ENCODE data around the gene RANBP9. TPM values are rescaled to one million over a fixed set of nuclear protein-coding genes. Genes with fewer than 3 reads are reported as not detected.

RANBP9 gene
- total RNA-seq, 2 donors from 2014 or later: 51.6 to 53.8 TPM

GRCh38 chr6:13684855-13685254, 26.8 kb downstream of the RANBP9 start:
- no peaks in the 10 kb centered on the region for H3K36me3 ChIP-seq
- H3K9me3 ChIP-seq: no peaks in the 10 kb centered on the region
- H3K4me1 ChIP-seq (ENCODE audit: control insufficient read depth in 1 of 2, low read depth in 2 of 2): peaks cover 23 to 31% of the 10 kb centered on the region in 2 donors
- no peak for ATAC-seq (ENCODE audit: insufficient number of reproducible peaks, low FRiP score, low read depth)
- no peak for TF ChIP-seq CTCF (IDR thresholded peaks at IDR 0.05)
- no peak overlapping the region for H3K27ac ChIP-seq
- no peak for DNase-seq (ENCODE audit: low spot score)
- H3K4me3 ChIP-seq: no peak overlapping the region
- no peaks in the 10 kb centered on the region for H3K27me3 ChIP-seq (replicated peaks; ENCODE audit: insufficient read depth)

- no peaks in the 10 kb centered on the region for H3K27me3 ChIP-seq (replicated peaks; ENCODE audit: insufficient read depth)
- H3K9me3 ChIP-seq: no peaks in the 10 kb centered on the region
- no peak overlapping the region for H3K4me3 ChIP-seq
- H3K36me3 ChIP-seq: no peaks in the 10 kb centered on the region
- DNase-seq (ENCODE audit: low spot score): no peak
- no peak for TF ChIP-seq CTCF (IDR thresholded peaks at IDR 0.05)
- H3K27ac ChIP-seq: no peak overlapping the region
- no peak for ATAC-seq (ENCODE audit: insufficient number of reproducible peaks, low FRiP score, low read depth)
- peaks cover 21 to 22% of the 10 kb centered on the region in 2 donors for H3K4me1 ChIP-seq (ENCODE audit: control insufficient read depth in 1 of 2, low read depth in 2 of 2)
Observed at GRCh38 chr6:13683038-13683437, 28.6 kb downstream of the RANBP9 start.

- ATAC-seq (ENCODE audit: insufficient number of reproducible peaks, low FRiP score, low read depth) (no peak), DNase-seq (ENCODE audit: low spot score) (no peak)
- Histone ChIP-seq H3K4me1 (ENCODE audit: control insufficient read depth in 1 of 2, low read depth in 2 of 2) (peaks cover 18 to 21% of the 10 kb centered on the region in 2 donors), H3K27me3 (replicated peaks; ENCODE audit: insufficient read depth) (no peaks in the 10 kb centered on the region), H3K9me3 (no peaks in the 10 kb centered on the region), H3K4me3 (no peak overlapping the region), H3K27ac (no peak overlapping the region), H3K36me3 (no peaks in the 10 kb centered on the region)
- TF ChIP-seq CTCF (IDR thresholded peaks at IDR 0.05): no peak
Observed at GRCh38 chr6:13682346-13682745, 29.3 kb downstream of the RANBP9 start.

- no peak for TF ChIP-seq CTCF (IDR thresholded peaks at IDR 0.05)
- no peak overlapping the region for H3K27ac ChIP-seq
- ATAC-seq (ENCODE audit: insufficient number of reproducible peaks, low FRiP score, low read depth) (no peak), DNase-seq (ENCODE audit: low spot score) (no peak)
- peaks cover 18 to 19% of the 10 kb centered on the region in 2 donors for H3K4me1 ChIP-seq (ENCODE audit: control insufficient read depth in 1 of 2, low read depth in 2 of 2)
- H3K36me3 ChIP-seq: no peaks in the 10 kb centered on the region
- peaks cover 6% of the 10 kb centered on the region for H3K9me3 ChIP-seq
- no peaks in the 10 kb centered on the region for H3K27me3 ChIP-seq (replicated peaks; ENCODE audit: insufficient read depth)
- no peak overlapping the region for H3K4me3 ChIP-seq
Observed at GRCh38 chr6:13681305-13682061, 30.2 kb downstream of the RANBP9 start.

GRCh38 chr6:13680448-13680968, 31.1 kb downstream of the RANBP9 start:
- H3K27me3 ChIP-seq (replicated peaks; ENCODE audit: insufficient read depth): no peaks in the 10 kb centered on the region
- DNase-seq (ENCODE audit: low spot score) (no peak), ATAC-seq (ENCODE audit: insufficient number of reproducible peaks, low FRiP score, low read depth) (no peak)
- H3K27ac ChIP-seq: no peak overlapping the region
- H3K9me3 ChIP-seq: peaks cover 6% of the 10 kb centered on the region
- no peak overlapping the region for H3K4me3 ChIP-seq
- H3K4me1 ChIP-seq (ENCODE audit: control insufficient read depth in 1 of 2, low read depth in 2 of 2): peaks cover 18 to 22% of the 10 kb centered on the region in 2 donors
- TF ChIP-seq CTCF (IDR thresholded peaks at IDR 0.05): no peak
- no peaks in the 10 kb centered on the region for H3K36me3 ChIP-seq
